ENCODE measurements around the gene DCLK2. TPM values are rescaled to one million over a fixed set of nuclear protein-coding genes. Genes with fewer than 3 reads are reported as not detected.
A peak's percentile ranks its signal among the peaks of the same experiment; 100 is the strongest.

DCLK2 gene
- total and polyA plus RNA-seq, 2 of the 8 experiments (the other 6 are each of a cell fraction or from before 2014, with no cell fraction given), result 0.32 to 0.37 TPM

- Histone ChIP-seq H2BK120ac (replicated peaks; ENCODE audit: low read depth, low read length) (no peak overlapping the region), H3K14ac (ENCODE audit: insufficient read length) (no peak overlapping the region), H3K27me3 (replicated peaks in 1 of 4; ENCODE audit: control insufficient read depth in 3 of 4, extremely low read depth in 1 of 4, insufficient read depth in 3 of 4, low read length in 3 of 4) (no peaks in the 10 kb centered on the region), H3K79me2 (ENCODE audit: control insufficient read depth in 1 of 2, insufficient read depth in 2 of 2, low read length in 2 of 2) (no peaks in the 10 kb centered on the region), H3K4me3 (ENCODE audit: extremely low read depth in 1 of 4, insufficient read depth in 2 of 4, low read depth in 3 of 4, low read length in 4 of 4) (no peak overlapping the region), H3K9ac (replicated peaks in 1 of 4; ENCODE audit: extremely low read depth in 1 of 4, low read depth in 3 of 4, low read length in 3 of 4) (no peak overlapping the region), H3K23ac (ENCODE audit: insufficient read length) (no peak overlapping the region), H2AK5ac (ENCODE audit: low read depth, low read length) (no peak overlapping the region), H4K5ac (ENCODE audit: insufficient read length, low read depth, low read length) (no peak overlapping the region), H3K4ac (replicated peaks; ENCODE audit: insufficient read length, low read depth, low read length) (no peak overlapping the region), H2BK15ac (ENCODE audit: low read length) (no peak overlapping the region), H2BK12ac (ENCODE audit: low read depth, low read length) (no peak overlapping the region), H3K4me1 (replicated peaks in 1 of 4; ENCODE audit: control insufficient read depth in 3 of 4, insufficient read depth in 4 of 4, low read length in 3 of 4) (no peaks in the 10 kb centered on the region), H4K20me1 (replicated peaks in 1 of 2; ENCODE audit: control insufficient read depth in 1 of 2, insufficient read depth in 2 of 2, low read length in 2 of 2) (no peaks in the 10 kb centered on the region), H3K27ac (ENCODE audit: low read depth, low read length) (no peak overlapping the region), H4K91ac (replicated peaks; ENCODE audit: insufficient read length, low read length) (no peak overlapping the region), H2BK20ac (ENCODE audit: low read length) (no peak overlapping the region), H2BK5ac (ENCODE audit: low read depth, low read length) (no peak overlapping the region), H3K56ac (replicated peaks; ENCODE audit: insufficient read length, low read depth, low read length) (no peak overlapping the region), H4K8ac (ENCODE audit: extremely low read depth, insufficient read depth, low read length) (no peak overlapping the region), H3K9me3 (ENCODE audit: insufficient read depth in 2 of 2, low read depth in 1 of 2, low read length in 1 of 2) (no peaks in the 10 kb centered on the region), H3K18ac (ENCODE audit: extremely low read depth, low read length) (no peak overlapping the region), H3K23me2 (ENCODE audit: low read depth, low read length) (no peaks in the 10 kb centered on the region), H3K36me3 (ENCODE audit: control insufficient read depth in 2 of 4, insufficient read depth in 4 of 4, low read length in 3 of 4) (no peaks in the 10 kb centered on the region), H3K4me2 (ENCODE audit: insufficient read depth in 1 of 2, low read depth in 2 of 2, low read length in 2 of 2) (no peak overlapping the region), H2AFZ (ENCODE audit: low read length) (no peak overlapping the region), H3K79me1 (ENCODE audit: low read depth, low read length) (no peaks in the 10 kb centered on the region)
- DNase-seq (ENCODE audit: low read depth in 1 of 2, low spot score in 2 of 2) (no peak), FAIRE-seq (no peak)
- TF ChIP-seq JUND (IDR thresholded peaks at IDR 0.05; ENCODE audit: low read length) (no peak), CREB1 (IDR thresholded peaks at IDR 0.05) (no peak), ATF3 (IDR thresholded peaks at IDR 0.05; ENCODE audit: insufficient read depth, low read depth, low read length) (no peak), RAD21 (IDR thresholded peaks at IDR 0.05 in 1 of 2, conservative IDR thresholded peaks at IDR 0.05 in 1 of 2; ENCODE audit: low read depth in 2 of 2, low read length in 2 of 2) (peak; percentile 78 to 82), HDAC6 (IDR thresholded peaks at IDR 0.05; ENCODE audit: low read depth, low read length) (no peak), CTCF (IDR thresholded peaks at IDR 0.05; ENCODE audit: control extremely low read depth in 1 of 3, insufficient read depth in 1 of 3, low read depth in 1 of 3, low read length in 3 of 3) (peak in 2 of 3 experiments; percentile 44 to 68; a peak in 2 of 4 replicates), BCL11A (IDR thresholded peaks at IDR 0.05; ENCODE audit: low read depth in 2 of 2, low read length in 2 of 2) (no peak), MAFK (IDR thresholded peaks at IDR 0.05; ENCODE audit: low read depth, low read length) (no peak), CHD2 (IDR thresholded peaks at IDR 0.05; ENCODE audit: low read length) (no peak)
- ChIA-PET POLR2A (ENCODE audit: partially characterized antibody) (no interaction called here), CTCF (ENCODE audit: partially characterized antibody) (interaction anchor here (0.6 to 1.8 kb wide), 16 partner anchors 10 to 565 kb away, joined by 3 to 6 read pairs (median 3); no protein-coding TSS in a partner anchor)
- 83% methylated on average over 1 of the region's 1 CpG; no CpG with 5 or more reads in 1 of the 2 experiments for WGBS, 2 experiments (ENCODE audit: extremely low coverage in 1 of 2, insufficient coverage in 1 of 2, insufficient read length in 1 of 2, insufficient replicate concordance in 2 of 2, low coverage in 1 of 2, low lambda C conversion rate in 2 of 2, missing lambda C conversion rate in 1 of 2)
Observed at GRCh38 chr4:150297861-150298474, 219.7 kb downstream of the DCLK2 start.
